ENCODE measurements around the gene PORCN.
"Not testable (repeated sequence)": the region's sequence is repeated elsewhere in the genome, so short reads cannot be mapped to it uniquely, and the experiment has no call there.

Gene PORCN

GRCh38 chrX:48540480-48540879 lies 31.7 kb downstream of the PORCN start:
- no peak for DNase-seq (ENCODE audit: low spot score)

- DNase-seq (ENCODE audit: low spot score): no peak
Measured at GRCh38 chrX:48541140-48541814, 32.5 kb downstream of the PORCN start.

- DNase-seq (ENCODE audit: low spot score): no peak
Measured at GRCh38 chrX:48548871-48549270, 40.1 kb downstream of the PORCN start.

GRCh38 chrX:48555731-48556325 lies 47.0 kb downstream of the PORCN start:
- DNase-seq (ENCODE audit: low spot score): not testable (repeated sequence)

- DNase-seq (ENCODE audit: low spot score): peak; percentile 68
Measured at GRCh38 chrX:48558271-48558670, 49.5 kb downstream of the PORCN start.

GRCh38 chrX:48559636-48560035 lies 50.8 kb downstream of the PORCN start:
- no peak for DNase-seq (ENCODE audit: low spot score)

- DNase-seq (ENCODE audit: low spot score): no peak
Measured at GRCh38 chrX:48560056-48560455, 51.3 kb downstream of the PORCN start.

- no peak for DNase-seq (ENCODE audit: low spot score)
Measured at GRCh38 chrX:48560681-48561080, 51.9 kb downstream of the PORCN start.

GRCh38 chrX:48569958-48570357 lies 61.2 kb downstream of the PORCN start:
- peak; percentile 11 for DNase-seq (ENCODE audit: low spot score)

Measured in AG20443 (cell line).